ENCODE results near the gene SERPINB3.

- TF ChIP-seq, protein P1, sequence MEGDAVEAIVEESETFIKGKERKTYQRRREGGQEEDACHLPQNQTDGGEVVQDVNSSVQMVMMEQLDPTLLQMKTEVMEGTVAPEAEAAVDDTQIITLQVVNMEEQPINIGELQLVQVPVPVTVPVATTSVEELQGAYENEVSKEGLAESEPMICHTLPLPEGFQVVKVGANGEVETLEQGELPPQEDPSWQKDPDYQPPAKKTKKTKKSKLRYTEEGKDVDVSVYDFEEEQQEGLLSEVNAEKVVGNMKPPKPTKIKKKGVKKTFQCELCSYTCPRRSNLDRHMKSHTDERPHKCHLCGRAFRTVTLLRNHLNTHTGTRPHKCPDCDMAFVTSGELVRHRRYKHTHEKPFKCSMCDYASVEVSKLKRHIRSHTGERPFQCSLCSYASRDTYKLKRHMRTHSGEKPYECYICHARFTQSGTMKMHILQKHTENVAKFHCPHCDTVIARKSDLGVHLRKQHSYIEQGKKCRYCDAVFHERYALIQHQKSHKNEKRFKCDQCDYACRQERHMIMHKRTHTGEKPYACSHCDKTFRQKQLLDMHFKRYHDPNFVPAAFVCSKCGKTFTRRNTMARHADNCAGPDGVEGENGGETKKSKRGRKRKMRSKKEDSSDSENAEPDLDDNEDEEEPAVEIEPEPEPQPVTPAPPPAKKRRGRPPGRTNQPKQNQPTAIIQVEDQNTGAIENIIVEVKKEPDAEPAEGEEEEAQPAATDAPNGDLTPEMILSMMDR (conservative IDR thresholded peaks at IDR 0.05; ENCODE audit: low read depth in 2 of 2) = no peak
- no peak for TF ChIP-seq EZH2phosphoT487 (IDR thresholded peaks at IDR 0.05; ENCODE audit: unreplicated experiment)
- no peak for TF ChIP-seq POLR2AphosphoS5 (IDR thresholded peaks at IDR 0.05; ENCODE audit: low read depth)
- no peak for TF ChIP-seq EZH2 (IDR thresholded peaks at IDR 0.05; ENCODE audit: low read depth, unreplicated experiment)
Observed at GRCh38 chr18:63683890-63684289, 22.2 kb upstream of the SERPINB3 start.

Measured in GM23338 (cell line).